H9 (cell line): Measurements from ENCODE around the gene CSNK1E. TPM values are rescaled to one million over a fixed set of nuclear protein-coding genes. Genes with fewer than 3 reads are reported as not detected.

Experiments
- DNase-seq: peaks from one replicate; pipeline ENCODE4 v3.0.0-alpha.2; 2017
- H2AFZ ChIP-seq: one replicate; pipeline ENCODE4 v1.6.1; 2013; ENCODE audit warnings: mild to moderate bottlenecking, low read length, control low read depth, moderate library complexity
- H2AK5ac ChIP-seq: 2 replicates; pipeline ENCODE4 v1.6.1; 2013; ENCODE audit warnings: low read length, control low read depth, mixed read lengths; ENCODE audit not compliant: insufficient read length
- H2BK120ac ChIP-seq: one replicate; pipeline ENCODE4 v1.6.1; 2013; ENCODE audit warnings: low read depth, mild to moderate bottlenecking, low read length, control low read depth, inconsistent platforms; ENCODE audit not compliant: poor library complexity, severe bottlenecking
- H2BK12ac ChIP-seq: 2 replicates; pipeline ENCODE4 v1.6.1; 2013; ENCODE audit warnings: low read length, control low read depth, mixed read lengths, low read depth; ENCODE audit not compliant: insufficient read length
- H2BK15ac ChIP-seq: 2 replicates; pipeline ENCODE4 v1.6.1; 2013; ENCODE audit warnings: low read depth, low read length, control low read depth
- H2BK20ac ChIP-seq: one replicate; pipeline ENCODE4 v1.6.1; 2013; ENCODE audit warnings: low read depth, mild to moderate bottlenecking, low read length, control low read depth, inconsistent platforms; ENCODE audit not compliant: poor library complexity, severe bottlenecking
- H2BK5ac ChIP-seq: 2 replicates; pipeline ENCODE4 v1.6.1; 2013; ENCODE audit warnings: low read length, control low read depth, mixed read lengths; ENCODE audit not compliant: insufficient read length
- H3K14ac ChIP-seq: 2 replicates; pipeline ENCODE4 v1.6.1; 2013; ENCODE audit warnings: low read length, control low read depth; ENCODE audit not compliant: insufficient read depth
- H3K18ac ChIP-seq: 2 replicates; pipeline ENCODE4 v1.6.1; 2013; ENCODE audit warnings: low read depth, mild to moderate bottlenecking, mixed read lengths, low read length, control low read depth; ENCODE audit not compliant: insufficient read length
- H3K23ac ChIP-seq: 2 replicates; pipeline ENCODE4 v1.6.1; 2013; ENCODE audit warnings: low read length, control low read depth, mixed read lengths, low read depth; ENCODE audit not compliant: insufficient read length
- H3K23me2 ChIP-seq: 2 replicates; pipeline ENCODE4 v1.6.1; 2013; ENCODE audit warnings: low read depth, mild to moderate bottlenecking, mixed read lengths, low read length, control low read depth; ENCODE audit not compliant: insufficient read length, poor library complexity, severe bottlenecking
- H3K27ac ChIP-seq: 2 replicates; pipeline ENCODE4 v1.5.1; 2013; ENCODE audit warnings: low read length, control low read depth, mixed read lengths, low read depth; ENCODE audit not compliant: insufficient read length
- H3K27me3 ChIP-seq: 2 replicates; pipeline ENCODE4 v1.6.1; 2013; ENCODE audit warnings: low read length, control low read depth, inconsistent platforms; ENCODE audit not compliant: insufficient read depth
- H3K4ac ChIP-seq: 2 replicates; pipeline ENCODE4 v1.6.1; 2013; ENCODE audit warnings: low read depth, mild to moderate bottlenecking, control low read depth, inconsistent platforms, low read length, moderate library complexity
- H3K4me1 ChIP-seq: 2 replicates; pipeline ENCODE4 v1.6.1; 2013; ENCODE audit warnings: low read length, control low read depth, inconsistent platforms; ENCODE audit not compliant: insufficient read depth
- H3K4me2 ChIP-seq: 2 replicates; pipeline ENCODE4 v1.6.1; 2013; ENCODE audit warnings: low read length, control low read depth, mixed read lengths; ENCODE audit not compliant: insufficient read length, insufficient read depth
- H3K56ac ChIP-seq: 2 replicates; pipeline ENCODE4 v1.6.1; 2013; ENCODE audit warnings: low read depth, mild to moderate bottlenecking, mixed read lengths, low read length, control low read depth; ENCODE audit not compliant: insufficient read length
- H3K79me1 ChIP-seq: 2 replicates; pipeline ENCODE4 v1.6.1; 2013; ENCODE audit warnings: low read depth, mild to moderate bottlenecking, moderate library complexity, low read length, control low read depth, inconsistent platforms; ENCODE audit not compliant: insufficient read depth, poor library complexity, severe bottlenecking
- H3K79me2 ChIP-seq: 2 replicates; pipeline ENCODE4 v1.6.1; 2013; ENCODE audit warnings: low read length, control low read depth, inconsistent platforms; ENCODE audit not compliant: insufficient read depth
- H3K9ac ChIP-seq: 2 replicates; pipeline ENCODE4 v1.6.1; 2013; ENCODE audit warnings: low read length, control low read depth, mixed read lengths; ENCODE audit not compliant: insufficient read length; ENCODE audit errors: extremely low read depth
- H3K9me3 ChIP-seq: one replicate; pipeline ENCODE4 v1.6.1; 2013; ENCODE audit warnings: low read depth, low read length, inconsistent platforms; ENCODE audit not compliant: control insufficient read depth
- H3T11ph ChIP-seq: one replicate; pipeline ENCODE4 v1.6.1; 2013; ENCODE audit warnings: mild to moderate bottlenecking, low read length, control low read depth, inconsistent platforms
- H4K20me1 ChIP-seq: one replicate; pipeline ENCODE4 v1.6.1; 2013; ENCODE audit not compliant: control insufficient read depth, insufficient read length, insufficient read depth
- H4K5ac ChIP-seq: 2 replicates; pipeline ENCODE4 v1.6.1; 2013; ENCODE audit warnings: low read depth, mild to moderate bottlenecking, mixed read lengths, low read length, control low read depth; ENCODE audit not compliant: insufficient read length
- H4K8ac ChIP-seq: replicated peaks from 2 replicates; pipeline ENCODE4 v1.6.1; 2013; ENCODE audit warnings: low read length, control low read depth, mixed read lengths, low read depth; ENCODE audit not compliant: insufficient read length
- H4K91ac ChIP-seq: 2 replicates; pipeline ENCODE4 v1.6.1; 2013; ENCODE audit warnings: low read depth, mild to moderate bottlenecking, moderate library complexity, mixed read lengths, low read length, control low read depth; ENCODE audit not compliant: insufficient read length
- H3K27ac Mint-ChIP-seq, 3 experiments: 2 replicates in 2 of 3; 3 replicates in 1 of 3; pipeline ENCODE4 v1.8.0; 2020 to 2021; ENCODE audit warnings: mixed read lengths in 3 of 3, mild to moderate bottlenecking in 1 of 3, moderate library complexity in 1 of 3
- H3K27me3 Mint-ChIP-seq: 2 replicates; pipeline ENCODE4 v1.8.0; 2021; ENCODE audit warnings: low read depth, mild to moderate bottlenecking, moderate library complexity, mixed read lengths
- H3K36me3 Mint-ChIP-seq, 3 experiments: 2 replicates in 2 of 3; 3 replicates in 1 of 3; pipeline ENCODE4 v1.8.0; 2020 to 2021; ENCODE audit warnings: low read depth in 3 of 3, mixed read lengths in 3 of 3; ENCODE audit not compliant: insufficient read depth in 1 of 3
- H3K4me1 Mint-ChIP-seq, 2 experiments: 2 replicates each; pipeline ENCODE4 v1.8.0; 2020; ENCODE audit warnings: mixed read lengths in 2 of 2
- H3K4me3 Mint-ChIP-seq, 2 experiments: 2 replicates in 1 of 2; 3 replicates in 1 of 2; pipeline ENCODE4 v1.8.0; 2020 to 2021; ENCODE audit warnings: mild to moderate bottlenecking in 2 of 2, mixed read lengths in 2 of 2, moderate library complexity in 1 of 2
- H3K9me3 Mint-ChIP-seq, 2 experiments: 2 replicates in 1 of 2; 3 replicates in 1 of 2; pipeline ENCODE4 v1.8.0; 2020; ENCODE audit warnings: mild to moderate bottlenecking in 2 of 2, mixed read lengths in 2 of 2, moderate library complexity in 1 of 2
- WGBS: extraction: QIAGEN DNeasy Blood & Tissue Kit; methylation state at CpG from one replicate; pipeline ENCODE4 v1.1.7; 2013; ENCODE audit warnings: missing lambda C conversion rate, low lambda C conversion rate, mixed read lengths; ENCODE audit not compliant: insufficient read length; ENCODE audit errors: extremely low coverage; 5-methylcytosine and 5-hydroxymethylcytosine counted together
- total RNA-seq: library from RNA; stranded (reverse); gene quantifications from 2 replicates; pipeline ENCODE4 v1.2.1, GENCODE V29; 2021
- TF ChIP-seq, protein P1 (sequence below): fragments of 200-600 bp; sonication (generic); conservative IDR thresholded peaks from 3 replicates; pipeline ENCODE4 v1.8.0; 2021; ENCODE audit warnings: antibody characterized with exemption, mild to moderate bottlenecking

The CSNK1E gene
- total RNA-seq, 1 experiment from 2014 or later = 236 TPM

DNA sequence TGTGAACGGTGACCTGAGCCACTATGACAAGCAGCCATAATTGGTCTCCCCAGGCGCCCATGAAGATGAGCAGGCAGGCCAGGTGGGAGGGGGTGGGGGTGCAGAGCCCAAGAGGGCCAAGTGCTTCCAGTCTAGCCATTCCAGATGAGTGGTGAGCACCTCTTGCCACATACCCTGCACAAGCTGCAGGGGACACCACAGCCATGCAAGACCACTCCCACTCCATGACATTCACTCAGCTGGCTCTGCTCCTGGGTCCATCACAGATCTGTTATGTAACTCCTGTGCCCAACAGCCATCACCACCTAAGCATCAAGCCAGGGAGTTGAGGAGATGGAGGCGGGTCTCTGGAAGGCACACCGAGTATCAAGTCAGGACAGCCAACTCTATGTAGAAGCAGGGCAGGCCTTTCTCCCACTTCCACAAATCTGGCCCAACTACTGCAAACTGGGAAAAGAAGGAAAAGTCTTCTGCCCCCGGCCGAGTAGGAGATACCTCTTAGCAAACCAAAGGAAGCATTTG is 52.9 kb downstream of the CSNK1E start:
- Histone ChIP-seq H3K27me3 (no peaks in the 10 kb centered on the region), H3K56ac (no peak overlapping the region), H3K4ac (no peak overlapping the region), H2BK120ac (no peak overlapping the region), H4K5ac (no peak overlapping the region), H3K23me2 (no peaks in the 10 kb centered on the region), H3K4me2 (no peak overlapping the region), H2BK12ac (no peak overlapping the region), H2BK20ac (no peak overlapping the region), H2BK15ac (no peak overlapping the region), H3K79me2 (peaks cover 9% of the 10 kb centered on the region; the same call in 1 of the 2 replicates), H3K27ac (no peak overlapping the region), H3K4me1 (no peaks in the 10 kb centered on the region), H3K79me1 (peaks cover 5% of the 10 kb centered on the region), H4K20me1 (peaks cover 2% of the 10 kb centered on the region), H3K9me3 (no peaks in the 10 kb centered on the region), H3K9ac (no peak overlapping the region), H3T11ph (no peak overlapping the region), H4K8ac (no peak overlapping the region), H3K14ac (no peak overlapping the region), H2AK5ac (no peak overlapping the region), H3K18ac (no peak overlapping the region), H2AFZ (no peak overlapping the region), H2BK5ac (no peak overlapping the region), H3K23ac (no peak overlapping the region), H4K91ac (no peak overlapping the region)
- WGBS = no CpG with 5 or more reads among the region's 6 CpGs
- Mint-ChIP-seq H3K27ac (no peak overlapping the region), H3K4me1 (peaks cover 27 to 47% of the 10 kb centered on the region in 2 experiments), H3K9me3 (no peaks in the 10 kb centered on the region), H3K4me3 (no peak overlapping the region), H3K27me3 (no peaks in the 10 kb centered on the region), H3K36me3 (peaks cover 3 to 19% (median 7%) of the 10 kb centered on the region in 3 experiments; a peak in 5 of 7 replicates)
- no peak for DNase-seq
- TF ChIP-seq, protein P1, sequence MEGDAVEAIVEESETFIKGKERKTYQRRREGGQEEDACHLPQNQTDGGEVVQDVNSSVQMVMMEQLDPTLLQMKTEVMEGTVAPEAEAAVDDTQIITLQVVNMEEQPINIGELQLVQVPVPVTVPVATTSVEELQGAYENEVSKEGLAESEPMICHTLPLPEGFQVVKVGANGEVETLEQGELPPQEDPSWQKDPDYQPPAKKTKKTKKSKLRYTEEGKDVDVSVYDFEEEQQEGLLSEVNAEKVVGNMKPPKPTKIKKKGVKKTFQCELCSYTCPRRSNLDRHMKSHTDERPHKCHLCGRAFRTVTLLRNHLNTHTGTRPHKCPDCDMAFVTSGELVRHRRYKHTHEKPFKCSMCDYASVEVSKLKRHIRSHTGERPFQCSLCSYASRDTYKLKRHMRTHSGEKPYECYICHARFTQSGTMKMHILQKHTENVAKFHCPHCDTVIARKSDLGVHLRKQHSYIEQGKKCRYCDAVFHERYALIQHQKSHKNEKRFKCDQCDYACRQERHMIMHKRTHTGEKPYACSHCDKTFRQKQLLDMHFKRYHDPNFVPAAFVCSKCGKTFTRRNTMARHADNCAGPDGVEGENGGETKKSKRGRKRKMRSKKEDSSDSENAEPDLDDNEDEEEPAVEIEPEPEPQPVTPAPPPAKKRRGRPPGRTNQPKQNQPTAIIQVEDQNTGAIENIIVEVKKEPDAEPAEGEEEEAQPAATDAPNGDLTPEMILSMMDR = no peak
